H9 (cell line): ENCODE data around the gene SPINT4. TPM values are rescaled to one million over a fixed set of nuclear protein-coding genes. Genes with fewer than 3 reads are reported as not detected.

Experiments
- DNase-seq: peaks from one replicate; pipeline ENCODE4 v3.0.0-alpha.2; 2017
- H2AFZ ChIP-seq: one replicate; pipeline ENCODE4 v1.6.1; 2013; ENCODE audit warnings: mild to moderate bottlenecking, low read length, control low read depth, moderate library complexity
- H2AK5ac ChIP-seq: 2 replicates; pipeline ENCODE4 v1.6.1; 2013; ENCODE audit warnings: low read length, control low read depth, mixed read lengths; ENCODE audit not compliant: insufficient read length
- H2BK120ac ChIP-seq: one replicate; pipeline ENCODE4 v1.6.1; 2013; ENCODE audit warnings: low read depth, mild to moderate bottlenecking, low read length, control low read depth, inconsistent platforms; ENCODE audit not compliant: poor library complexity, severe bottlenecking
- H2BK12ac ChIP-seq: 2 replicates; pipeline ENCODE4 v1.6.1; 2013; ENCODE audit warnings: low read length, control low read depth, mixed read lengths, low read depth; ENCODE audit not compliant: insufficient read length
- H2BK15ac ChIP-seq: 2 replicates; pipeline ENCODE4 v1.6.1; 2013; ENCODE audit warnings: low read depth, low read length, control low read depth
- H2BK20ac ChIP-seq: one replicate; pipeline ENCODE4 v1.6.1; 2013; ENCODE audit warnings: low read depth, mild to moderate bottlenecking, low read length, control low read depth, inconsistent platforms; ENCODE audit not compliant: poor library complexity, severe bottlenecking
- H2BK5ac ChIP-seq: 2 replicates; pipeline ENCODE4 v1.6.1; 2013; ENCODE audit warnings: low read length, control low read depth, mixed read lengths; ENCODE audit not compliant: insufficient read length
- H3K14ac ChIP-seq: 2 replicates; pipeline ENCODE4 v1.6.1; 2013; ENCODE audit warnings: low read length, control low read depth; ENCODE audit not compliant: insufficient read depth
- H3K18ac ChIP-seq: 2 replicates; pipeline ENCODE4 v1.6.1; 2013; ENCODE audit warnings: low read depth, mild to moderate bottlenecking, mixed read lengths, low read length, control low read depth; ENCODE audit not compliant: insufficient read length
- H3K23ac ChIP-seq: 2 replicates; pipeline ENCODE4 v1.6.1; 2013; ENCODE audit warnings: low read length, control low read depth, mixed read lengths, low read depth; ENCODE audit not compliant: insufficient read length
- H3K23me2 ChIP-seq: 2 replicates; pipeline ENCODE4 v1.6.1; 2013; ENCODE audit warnings: low read depth, mild to moderate bottlenecking, mixed read lengths, low read length, control low read depth; ENCODE audit not compliant: insufficient read length, poor library complexity, severe bottlenecking
- H3K27ac ChIP-seq: 2 replicates; pipeline ENCODE4 v1.5.1; 2013; ENCODE audit warnings: low read length, control low read depth, mixed read lengths, low read depth; ENCODE audit not compliant: insufficient read length
- H3K27me3 ChIP-seq: 2 replicates; pipeline ENCODE4 v1.6.1; 2013; ENCODE audit warnings: low read length, control low read depth, inconsistent platforms; ENCODE audit not compliant: insufficient read depth
- H3K4ac ChIP-seq: 2 replicates; pipeline ENCODE4 v1.6.1; 2013; ENCODE audit warnings: low read depth, mild to moderate bottlenecking, control low read depth, inconsistent platforms, low read length, moderate library complexity
- H3K4me1 ChIP-seq: 2 replicates; pipeline ENCODE4 v1.6.1; 2013; ENCODE audit warnings: low read length, control low read depth, inconsistent platforms; ENCODE audit not compliant: insufficient read depth
- H3K4me2 ChIP-seq: 2 replicates; pipeline ENCODE4 v1.6.1; 2013; ENCODE audit warnings: low read length, control low read depth, mixed read lengths; ENCODE audit not compliant: insufficient read length, insufficient read depth
- H3K56ac ChIP-seq: 2 replicates; pipeline ENCODE4 v1.6.1; 2013; ENCODE audit warnings: low read depth, mild to moderate bottlenecking, mixed read lengths, low read length, control low read depth; ENCODE audit not compliant: insufficient read length
- H3K79me1 ChIP-seq: 2 replicates; pipeline ENCODE4 v1.6.1; 2013; ENCODE audit warnings: low read depth, mild to moderate bottlenecking, moderate library complexity, low read length, control low read depth, inconsistent platforms; ENCODE audit not compliant: insufficient read depth, poor library complexity, severe bottlenecking
- H3K79me2 ChIP-seq: 2 replicates; pipeline ENCODE4 v1.6.1; 2013; ENCODE audit warnings: low read length, control low read depth, inconsistent platforms; ENCODE audit not compliant: insufficient read depth
- H3K9ac ChIP-seq: 2 replicates; pipeline ENCODE4 v1.6.1; 2013; ENCODE audit warnings: low read length, control low read depth, mixed read lengths; ENCODE audit not compliant: insufficient read length; ENCODE audit errors: extremely low read depth
- H3K9me3 ChIP-seq: one replicate; pipeline ENCODE4 v1.6.1; 2013; ENCODE audit warnings: low read depth, low read length, inconsistent platforms; ENCODE audit not compliant: control insufficient read depth
- H3T11ph ChIP-seq: one replicate; pipeline ENCODE4 v1.6.1; 2013; ENCODE audit warnings: mild to moderate bottlenecking, low read length, control low read depth, inconsistent platforms
- H4K20me1 ChIP-seq: one replicate; pipeline ENCODE4 v1.6.1; 2013; ENCODE audit not compliant: control insufficient read depth, insufficient read length, insufficient read depth
- H4K5ac ChIP-seq: 2 replicates; pipeline ENCODE4 v1.6.1; 2013; ENCODE audit warnings: low read depth, mild to moderate bottlenecking, mixed read lengths, low read length, control low read depth; ENCODE audit not compliant: insufficient read length
- H4K8ac ChIP-seq: replicated peaks from 2 replicates; pipeline ENCODE4 v1.6.1; 2013; ENCODE audit warnings: low read length, control low read depth, mixed read lengths, low read depth; ENCODE audit not compliant: insufficient read length
- H4K91ac ChIP-seq: 2 replicates; pipeline ENCODE4 v1.6.1; 2013; ENCODE audit warnings: low read depth, mild to moderate bottlenecking, moderate library complexity, mixed read lengths, low read length, control low read depth; ENCODE audit not compliant: insufficient read length
- H3K27ac Mint-ChIP-seq, 3 experiments: 2 replicates in 2 of 3; 3 replicates in 1 of 3; pipeline ENCODE4 v1.8.0; 2020 to 2021; ENCODE audit warnings: mixed read lengths in 3 of 3, mild to moderate bottlenecking in 1 of 3, moderate library complexity in 1 of 3
- H3K27me3 Mint-ChIP-seq: 2 replicates; pipeline ENCODE4 v1.8.0; 2021; ENCODE audit warnings: low read depth, mild to moderate bottlenecking, moderate library complexity, mixed read lengths
- H3K36me3 Mint-ChIP-seq, 3 experiments: 2 replicates in 2 of 3; 3 replicates in 1 of 3; pipeline ENCODE4 v1.8.0; 2020 to 2021; ENCODE audit warnings: low read depth in 3 of 3, mixed read lengths in 3 of 3; ENCODE audit not compliant: insufficient read depth in 1 of 3
- H3K4me1 Mint-ChIP-seq, 2 experiments: 2 replicates each; pipeline ENCODE4 v1.8.0; 2020; ENCODE audit warnings: mixed read lengths in 2 of 2
- H3K4me3 Mint-ChIP-seq, 2 experiments: 2 replicates in 1 of 2; 3 replicates in 1 of 2; pipeline ENCODE4 v1.8.0; 2020 to 2021; ENCODE audit warnings: mild to moderate bottlenecking in 2 of 2, mixed read lengths in 2 of 2, moderate library complexity in 1 of 2
- H3K9me3 Mint-ChIP-seq, 2 experiments: 2 replicates in 1 of 2; 3 replicates in 1 of 2; pipeline ENCODE4 v1.8.0; 2020; ENCODE audit warnings: mild to moderate bottlenecking in 2 of 2, mixed read lengths in 2 of 2, moderate library complexity in 1 of 2
- WGBS: extraction: QIAGEN DNeasy Blood & Tissue Kit; methylation state at CpG from one replicate; pipeline ENCODE4 v1.1.7; 2013; ENCODE audit warnings: missing lambda C conversion rate, low lambda C conversion rate, mixed read lengths; ENCODE audit not compliant: insufficient read length; ENCODE audit errors: extremely low coverage; 5-methylcytosine and 5-hydroxymethylcytosine counted together
- total RNA-seq: library from RNA; stranded (reverse); gene quantifications from 2 replicates; pipeline ENCODE4 v1.2.1, GENCODE V29; 2021
- TF ChIP-seq, protein P1 (sequence below): fragments of 200-600 bp; sonication (generic); conservative IDR thresholded peaks from 3 replicates; pipeline ENCODE4 v1.8.0; 2021; ENCODE audit warnings: antibody characterized with exemption, mild to moderate bottlenecking

SPINT4 gene
- total RNA-seq, 1 experiment from 2014 or later = not detected

DNA sequence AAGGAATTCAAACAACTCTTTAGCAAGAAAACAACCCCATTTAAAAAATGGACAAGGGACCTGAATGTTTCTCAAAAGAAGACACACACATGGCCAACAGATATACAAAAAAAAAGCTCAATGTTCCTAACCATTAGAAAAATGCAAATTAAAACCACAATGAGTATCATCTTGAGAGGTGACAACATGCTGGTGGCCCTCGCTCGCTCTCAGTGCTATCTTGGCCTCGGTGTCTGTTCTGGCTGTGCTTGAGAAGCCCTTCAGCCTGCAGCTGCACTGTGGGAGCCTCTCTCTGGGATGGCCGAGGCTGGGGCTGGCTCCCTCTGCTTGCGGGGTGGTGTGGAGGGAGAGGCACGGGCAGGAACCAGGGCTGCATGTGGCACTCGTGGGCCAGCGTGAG, 13.4 kb downstream of the SPINT4 start:
- Mint-ChIP-seq H3K27me3 (no peaks in the 10 kb centered on the region), H3K4me3 (no peak overlapping the region), H3K9me3 (peaks cover 44 to 57% of the 10 kb centered on the region in 2 experiments), H3K4me1 (no peaks in the 10 kb centered on the region), H3K36me3 (peaks cover 17 to 34% (median 21%) of the 10 kb centered on the region in 3 experiments), H3K27ac (no peak overlapping the region)
- Histone ChIP-seq H4K20me1 (no peaks in the 10 kb centered on the region), H3K56ac (no peak overlapping the region), H2BK20ac (no peak overlapping the region), H2BK12ac (no peak overlapping the region), H2AK5ac (no peak overlapping the region), H3K27me3 (no peaks in the 10 kb centered on the region), H3K4me2 (no peak overlapping the region), H2BK15ac (no peak overlapping the region; the same call in 1 of the 2 replicates), H3K79me2 (no peaks in the 10 kb centered on the region), H3K9ac (no peak overlapping the region), H4K5ac (no peak overlapping the region), H3K14ac (no peak overlapping the region), H2BK5ac (no peak overlapping the region), H3T11ph (no peak overlapping the region), H2AFZ (no peak overlapping the region), H3K79me1 (no peaks in the 10 kb centered on the region), H2BK120ac (no peak overlapping the region), H3K4me1 (no peaks in the 10 kb centered on the region), H4K8ac (no peak overlapping the region), H3K18ac (no peak overlapping the region), H4K91ac (no peak overlapping the region), H3K4ac (no peak overlapping the region), H3K23ac (no peak overlapping the region), H3K9me3 (peaks cover 10% of the 10 kb centered on the region), H3K27ac (no peak overlapping the region), H3K23me2 (no peaks in the 10 kb centered on the region)
- DNase-seq = no peak
- WGBS = no CpG with 5 or more reads among the region's 8 CpGs
- TF ChIP-seq, protein P1, sequence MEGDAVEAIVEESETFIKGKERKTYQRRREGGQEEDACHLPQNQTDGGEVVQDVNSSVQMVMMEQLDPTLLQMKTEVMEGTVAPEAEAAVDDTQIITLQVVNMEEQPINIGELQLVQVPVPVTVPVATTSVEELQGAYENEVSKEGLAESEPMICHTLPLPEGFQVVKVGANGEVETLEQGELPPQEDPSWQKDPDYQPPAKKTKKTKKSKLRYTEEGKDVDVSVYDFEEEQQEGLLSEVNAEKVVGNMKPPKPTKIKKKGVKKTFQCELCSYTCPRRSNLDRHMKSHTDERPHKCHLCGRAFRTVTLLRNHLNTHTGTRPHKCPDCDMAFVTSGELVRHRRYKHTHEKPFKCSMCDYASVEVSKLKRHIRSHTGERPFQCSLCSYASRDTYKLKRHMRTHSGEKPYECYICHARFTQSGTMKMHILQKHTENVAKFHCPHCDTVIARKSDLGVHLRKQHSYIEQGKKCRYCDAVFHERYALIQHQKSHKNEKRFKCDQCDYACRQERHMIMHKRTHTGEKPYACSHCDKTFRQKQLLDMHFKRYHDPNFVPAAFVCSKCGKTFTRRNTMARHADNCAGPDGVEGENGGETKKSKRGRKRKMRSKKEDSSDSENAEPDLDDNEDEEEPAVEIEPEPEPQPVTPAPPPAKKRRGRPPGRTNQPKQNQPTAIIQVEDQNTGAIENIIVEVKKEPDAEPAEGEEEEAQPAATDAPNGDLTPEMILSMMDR = no peak
